ENCODE data around the gene EEF2KMT.

DNA sequence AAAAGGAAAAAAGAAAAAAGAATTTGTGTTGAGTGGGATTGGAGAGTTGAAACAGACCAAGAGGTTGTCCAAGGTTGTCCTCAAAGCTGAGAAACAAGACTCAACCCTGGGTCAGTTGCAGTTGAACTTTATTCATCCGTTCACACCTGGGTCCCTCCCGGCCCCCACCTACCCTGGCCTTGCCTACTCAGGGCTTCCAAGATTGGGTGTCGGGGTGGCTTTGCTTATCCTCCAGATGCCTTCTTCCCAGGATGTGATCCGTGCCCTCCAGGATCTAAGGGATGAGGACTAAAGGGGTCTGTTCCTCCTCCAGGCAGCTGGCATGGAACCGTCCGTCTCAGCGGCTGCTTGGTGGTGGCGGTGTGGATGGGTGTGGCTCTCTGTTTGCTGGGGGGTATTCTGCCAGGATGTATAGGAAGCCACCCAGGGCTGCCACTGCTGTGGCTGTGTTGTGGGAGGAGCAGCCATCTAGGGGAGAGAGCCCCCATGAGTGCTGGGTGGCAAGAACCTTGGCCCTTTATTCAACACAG is 53.5 kb downstream of the EEF2KMT start:
- TF ChIP-seq, protein P1, sequence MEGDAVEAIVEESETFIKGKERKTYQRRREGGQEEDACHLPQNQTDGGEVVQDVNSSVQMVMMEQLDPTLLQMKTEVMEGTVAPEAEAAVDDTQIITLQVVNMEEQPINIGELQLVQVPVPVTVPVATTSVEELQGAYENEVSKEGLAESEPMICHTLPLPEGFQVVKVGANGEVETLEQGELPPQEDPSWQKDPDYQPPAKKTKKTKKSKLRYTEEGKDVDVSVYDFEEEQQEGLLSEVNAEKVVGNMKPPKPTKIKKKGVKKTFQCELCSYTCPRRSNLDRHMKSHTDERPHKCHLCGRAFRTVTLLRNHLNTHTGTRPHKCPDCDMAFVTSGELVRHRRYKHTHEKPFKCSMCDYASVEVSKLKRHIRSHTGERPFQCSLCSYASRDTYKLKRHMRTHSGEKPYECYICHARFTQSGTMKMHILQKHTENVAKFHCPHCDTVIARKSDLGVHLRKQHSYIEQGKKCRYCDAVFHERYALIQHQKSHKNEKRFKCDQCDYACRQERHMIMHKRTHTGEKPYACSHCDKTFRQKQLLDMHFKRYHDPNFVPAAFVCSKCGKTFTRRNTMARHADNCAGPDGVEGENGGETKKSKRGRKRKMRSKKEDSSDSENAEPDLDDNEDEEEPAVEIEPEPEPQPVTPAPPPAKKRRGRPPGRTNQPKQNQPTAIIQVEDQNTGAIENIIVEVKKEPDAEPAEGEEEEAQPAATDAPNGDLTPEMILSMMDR (IDR thresholded peaks at IDR 0.05): no peak
- TF ChIP-seq ZFX (IDR thresholded peaks at IDR 0.05; ENCODE audit: borderline replicate concordance): no peak
